GM19328 (cell line): Measurements from ENCODE around the gene MED13.
"Not testable (repeated sequence)": the region's sequence is repeated elsewhere in the genome, so short reads cannot be mapped to it uniquely, and the experiment has no call there.

ENCODE experiments used
- ATAC-seq: cut with Tn5 transposase; IDR thresholded peaks from one replicate; pipeline ENCODE4 v1.9.1; 2021; ENCODE audit warnings: mild to moderate bottlenecking, moderate library complexity; ENCODE audit not compliant: unreplicated experiment

Gene MED13

GRCh38 chr17:61908292-61909037 is 156.6 kb downstream of the MED13 start:
- ATAC-seq = no peak

- no peak for ATAC-seq
Measured at GRCh38 chr17:61907361-61907760, 157.7 kb downstream of the MED13 start.

DNA sequence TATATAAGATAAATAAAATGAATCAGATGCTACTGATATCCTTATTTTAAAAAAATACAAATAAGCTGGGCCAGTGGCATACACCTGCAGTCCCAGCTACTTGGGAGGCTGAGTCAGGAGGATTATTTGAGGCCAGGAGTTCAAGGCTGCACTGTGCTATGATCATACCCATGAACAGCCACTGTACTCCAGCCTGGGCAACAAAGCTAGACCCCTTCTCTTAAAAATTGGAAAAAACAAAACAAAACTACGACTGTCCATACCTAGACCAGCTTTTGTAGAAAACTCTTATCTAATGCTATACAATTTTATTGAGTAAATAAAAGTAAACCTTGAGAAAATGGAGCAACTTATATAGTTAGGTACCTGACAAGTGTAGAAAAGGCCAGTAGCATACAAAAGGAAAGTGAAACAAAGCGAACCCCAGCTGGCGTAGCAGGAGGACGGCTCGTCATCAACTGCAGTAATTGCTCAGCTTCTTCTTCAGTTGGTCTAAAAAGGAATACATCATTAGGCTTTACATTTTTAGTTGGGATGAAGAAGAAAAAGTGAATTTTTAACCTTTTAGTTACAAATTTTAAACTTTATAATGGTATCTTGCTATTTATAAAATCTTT is 160.9 kb downstream of the MED13 start:
- peak; percentile 62 for ATAC-seq

DNA sequence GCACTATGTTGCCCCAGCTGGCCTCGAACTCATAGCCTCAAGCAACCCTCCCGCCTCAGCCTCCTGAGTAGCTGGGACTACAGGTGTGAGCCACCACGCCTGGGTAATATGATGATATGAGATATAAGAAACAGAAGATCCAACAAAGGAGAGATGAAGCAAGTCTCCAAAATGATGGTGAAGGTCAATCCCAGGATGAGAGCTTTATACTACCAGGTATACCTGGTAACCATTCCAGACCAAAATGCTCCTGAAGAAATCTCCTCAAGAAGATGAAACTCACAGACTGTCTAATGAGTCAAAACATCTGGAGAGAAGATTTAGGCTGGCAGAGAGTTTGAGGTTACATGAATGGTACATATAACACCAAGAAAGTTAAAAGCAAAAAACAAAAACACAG is 161.8 kb downstream of the MED13 start:
- ATAC-seq = no peak

GRCh38 chr17:61897548-61898180 is 167.4 kb downstream of the MED13 start:
- ATAC-seq = no peak

DNA sequence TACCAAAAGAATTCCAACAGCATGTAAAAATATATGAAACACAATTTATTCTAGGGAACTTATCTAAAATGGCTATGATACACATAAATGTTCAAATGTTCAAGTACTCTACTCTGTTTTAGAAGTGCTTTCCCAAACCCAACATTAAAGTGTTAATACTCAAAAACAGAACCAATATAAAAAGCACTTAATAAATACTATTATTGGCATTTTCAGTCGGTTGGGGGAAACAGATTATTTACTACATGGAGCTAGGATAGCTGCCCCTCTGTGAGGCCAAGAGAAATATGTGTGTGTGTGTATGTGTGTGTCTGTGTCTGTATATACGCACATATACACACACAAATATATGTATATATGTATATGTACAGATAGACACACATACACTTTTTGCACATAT is 169.7 kb downstream of the MED13 start:
- ATAC-seq = no peak

DNA sequence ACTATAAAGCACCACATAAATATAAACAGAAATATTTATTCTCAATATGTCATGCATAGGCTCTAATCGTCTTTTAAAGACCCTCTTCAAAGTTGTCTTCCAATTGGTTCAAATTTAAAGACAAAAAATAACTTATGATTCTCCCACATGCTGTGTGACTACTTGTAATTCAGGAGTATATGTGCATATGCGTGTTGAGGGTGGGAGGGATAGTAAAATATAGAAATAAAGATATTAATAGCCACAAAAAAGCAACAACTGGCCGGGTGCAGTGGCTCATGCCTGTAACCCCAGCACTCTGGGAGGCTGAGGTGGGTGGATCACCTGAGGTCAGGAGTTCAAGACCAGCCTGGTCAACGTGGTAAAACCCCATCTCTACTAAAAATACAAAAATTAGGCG is 170.8 kb downstream of the MED13 start:
- not testable (repeated sequence) for ATAC-seq
